GM18499 (cell line): Measurements from ENCODE around the gene CEP85.
"Not testable (repeated sequence)": the region's sequence is repeated elsewhere in the genome, so short reads cannot be mapped to it uniquely, and the experiment has no call there.

Experiments
- ATAC-seq: cut with Tn5 transposase; IDR thresholded peaks from one replicate; pipeline ENCODE4 v1.9.1; 2021; ENCODE audit warnings: moderate number of reproducible peaks; ENCODE audit not compliant: insufficient read depth, unreplicated experiment

Gene CEP85

GRCh38 chr1:26220199-26220912 lies 13.6 kb upstream of the CEP85 start:
- no peak for ATAC-seq

DNA sequence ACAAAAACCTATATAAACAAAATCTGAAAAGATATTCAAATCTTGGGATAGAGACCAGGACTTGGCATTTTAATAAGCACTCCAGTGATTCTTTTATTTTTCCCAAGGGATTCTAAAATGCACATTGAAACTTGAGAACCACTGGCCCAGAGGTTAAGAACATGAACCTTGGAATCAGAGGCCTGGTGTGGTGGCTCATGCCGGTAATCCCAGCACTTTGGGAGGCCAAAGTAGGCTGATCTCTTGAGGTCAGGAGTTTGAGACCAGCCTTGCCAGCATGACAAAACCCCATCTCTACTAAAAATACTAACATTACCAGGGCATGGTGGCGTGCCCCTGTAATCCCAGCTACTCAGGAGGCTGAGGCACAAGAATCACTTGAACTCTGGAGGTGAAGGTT lies 12.9 kb upstream of the CEP85 start:
- no peak for ATAC-seq

- no peak for ATAC-seq
Measured at GRCh38 chr1:26224606-26225005, 9.4 kb upstream of the CEP85 start.

- ATAC-seq = no peak
Measured at GRCh38 chr1:26225033-26225831, 8.8 kb upstream of the CEP85 start.

- ATAC-seq = not testable (repeated sequence)
Measured at GRCh38 chr1:26230682-26231081, 3.3 kb upstream of the CEP85 start.

GRCh38 chr1:26234644-26235370 lies 807 bp downstream of the CEP85 start:
- ATAC-seq = no peak

DNA sequence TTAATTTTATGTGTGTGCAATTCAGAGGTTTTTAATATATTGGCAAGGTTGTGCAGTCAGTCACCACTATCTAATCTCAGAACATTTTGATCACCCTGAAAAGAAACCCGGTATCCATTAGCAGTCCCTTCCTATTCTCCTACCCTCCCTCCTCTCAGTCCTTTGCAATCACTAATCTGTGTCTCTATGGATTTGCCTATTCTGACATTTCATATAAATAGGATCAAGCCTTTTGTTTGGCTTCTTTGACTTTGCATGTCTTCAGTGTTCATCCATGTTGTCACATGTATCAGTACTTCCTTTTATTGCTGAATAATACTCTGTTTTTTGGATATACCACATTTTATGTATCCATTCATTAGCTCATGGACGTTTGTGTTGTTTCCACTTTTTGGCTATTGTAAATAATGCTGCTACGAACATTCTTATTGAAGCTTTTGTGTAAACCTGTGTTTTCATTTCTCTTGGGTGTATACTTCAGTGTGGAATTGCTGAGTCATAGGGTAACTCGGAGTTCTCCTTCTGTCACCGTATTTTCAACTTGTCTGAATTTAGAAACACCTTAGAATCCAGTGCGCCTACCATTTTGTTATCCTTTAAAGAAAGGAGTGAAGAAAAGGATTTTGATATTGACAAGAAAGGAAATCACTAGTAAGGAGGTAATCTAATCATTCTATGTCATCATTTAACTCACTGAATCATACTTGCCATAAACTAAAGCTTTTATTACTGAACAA lies 3.4 kb downstream of the CEP85 start:
- ATAC-seq = no peak

DNA sequence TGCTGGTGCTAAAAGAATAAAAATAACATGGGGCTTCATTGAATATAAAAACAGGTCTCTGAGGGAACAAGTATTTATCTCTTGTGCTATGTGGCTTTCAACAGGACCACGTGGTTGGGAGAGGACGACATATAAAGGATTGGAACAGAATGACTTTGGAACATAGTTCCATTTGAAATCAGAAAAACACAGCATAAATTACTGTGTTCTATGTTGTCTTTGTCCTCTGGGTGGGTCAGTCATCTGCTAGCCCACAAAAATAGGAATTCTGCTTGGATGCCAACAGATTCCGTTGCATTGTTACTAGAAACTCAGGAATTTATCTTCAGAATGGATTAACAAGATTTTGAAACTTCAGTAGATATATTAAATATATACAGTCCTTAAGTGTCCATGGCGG lies 5.9 kb downstream of the CEP85 start:
- ATAC-seq = no peak

- ATAC-seq = no peak
Measured at GRCh38 chr1:26252718-26253117, 18.7 kb downstream of the CEP85 start.

- no peak for ATAC-seq
Measured at GRCh38 chr1:26254404-26254803, 20.4 kb downstream of the CEP85 start.

- no peak for ATAC-seq
Measured at GRCh38 chr1:26257222-26257621, 23.2 kb downstream of the CEP85 start.

DNA sequence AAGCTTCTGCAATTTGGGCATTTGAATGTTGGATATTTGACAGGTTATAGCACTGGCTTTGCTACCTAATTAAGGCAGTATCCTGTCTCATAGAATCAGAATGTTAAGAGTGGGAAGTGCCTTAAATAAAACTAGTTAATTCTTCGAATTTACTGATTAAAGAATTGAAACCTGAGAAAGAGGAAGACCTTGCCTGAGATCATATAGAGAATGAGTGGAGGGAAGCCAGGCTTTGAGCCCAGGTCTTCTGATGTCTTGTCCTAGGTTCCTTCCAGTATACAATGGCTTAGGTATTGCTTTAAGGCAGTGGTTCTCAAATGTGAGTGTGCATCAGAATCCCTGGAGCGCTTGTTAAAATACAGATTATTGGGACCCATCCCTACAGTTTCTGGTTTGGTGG lies 25.0 kb downstream of the CEP85 start:
- no peak for ATAC-seq

DNA sequence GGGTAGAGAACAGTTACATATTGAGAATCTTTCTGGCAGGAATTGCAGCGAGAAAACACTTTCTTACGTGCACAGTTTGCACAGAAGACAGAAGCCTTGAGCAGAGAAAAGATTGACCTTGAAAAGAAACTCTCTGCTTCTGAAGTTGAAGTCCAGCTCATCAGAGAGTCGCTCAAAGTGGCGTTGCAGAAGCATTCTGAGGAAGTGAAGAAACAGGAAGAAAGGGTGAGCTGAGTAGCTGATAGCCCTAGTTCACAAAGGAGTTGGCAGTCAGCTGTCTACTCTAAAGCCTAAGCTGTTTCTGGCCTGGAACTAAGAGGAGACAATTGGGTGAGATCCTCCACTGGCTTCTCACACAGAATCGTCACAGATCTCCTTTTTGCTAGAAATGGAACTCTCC lies 25.6 kb downstream of the CEP85 start:
- ATAC-seq = no peak

DNA sequence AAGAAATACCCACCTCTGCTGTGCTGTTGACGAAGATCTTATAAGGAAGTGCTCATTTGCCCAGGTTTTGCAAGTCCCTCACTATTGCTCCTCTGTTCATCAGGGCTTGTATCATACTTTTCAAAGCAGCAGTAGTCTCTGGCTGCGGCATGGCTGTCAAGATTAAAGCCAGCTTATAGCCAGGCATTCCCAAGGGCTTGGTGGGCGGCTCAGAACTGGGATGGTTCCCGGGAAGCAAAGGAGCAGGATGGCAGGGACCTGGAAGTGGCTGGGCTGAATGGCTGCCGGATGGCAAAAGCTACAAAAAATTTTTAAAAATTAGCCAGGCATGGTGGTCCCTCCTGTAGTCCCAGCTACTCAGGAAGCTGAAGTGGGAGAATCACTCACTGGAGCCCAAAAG lies 29.2 kb downstream of the CEP85 start:
- ATAC-seq = no peak

DNA sequence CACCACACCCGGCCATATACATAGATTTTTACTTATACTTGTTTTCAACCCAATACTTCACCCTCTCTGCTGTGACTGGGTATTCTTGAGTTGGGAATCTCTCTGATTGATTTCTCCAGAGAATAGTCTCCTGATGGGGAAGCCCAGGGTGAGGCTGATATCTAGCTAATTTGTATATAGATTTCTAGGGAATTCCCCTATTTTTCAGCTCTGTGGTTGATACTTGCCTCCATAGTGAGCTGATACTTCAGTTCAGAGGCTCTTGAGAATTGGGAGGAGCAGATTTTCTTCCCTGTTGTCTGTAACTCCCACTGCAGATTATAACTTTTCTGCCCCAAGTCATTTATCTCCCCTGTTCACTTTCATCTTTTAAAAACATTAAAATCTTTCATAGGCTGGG lies 31.4 kb downstream of the CEP85 start:
- no peak for ATAC-seq

DNA sequence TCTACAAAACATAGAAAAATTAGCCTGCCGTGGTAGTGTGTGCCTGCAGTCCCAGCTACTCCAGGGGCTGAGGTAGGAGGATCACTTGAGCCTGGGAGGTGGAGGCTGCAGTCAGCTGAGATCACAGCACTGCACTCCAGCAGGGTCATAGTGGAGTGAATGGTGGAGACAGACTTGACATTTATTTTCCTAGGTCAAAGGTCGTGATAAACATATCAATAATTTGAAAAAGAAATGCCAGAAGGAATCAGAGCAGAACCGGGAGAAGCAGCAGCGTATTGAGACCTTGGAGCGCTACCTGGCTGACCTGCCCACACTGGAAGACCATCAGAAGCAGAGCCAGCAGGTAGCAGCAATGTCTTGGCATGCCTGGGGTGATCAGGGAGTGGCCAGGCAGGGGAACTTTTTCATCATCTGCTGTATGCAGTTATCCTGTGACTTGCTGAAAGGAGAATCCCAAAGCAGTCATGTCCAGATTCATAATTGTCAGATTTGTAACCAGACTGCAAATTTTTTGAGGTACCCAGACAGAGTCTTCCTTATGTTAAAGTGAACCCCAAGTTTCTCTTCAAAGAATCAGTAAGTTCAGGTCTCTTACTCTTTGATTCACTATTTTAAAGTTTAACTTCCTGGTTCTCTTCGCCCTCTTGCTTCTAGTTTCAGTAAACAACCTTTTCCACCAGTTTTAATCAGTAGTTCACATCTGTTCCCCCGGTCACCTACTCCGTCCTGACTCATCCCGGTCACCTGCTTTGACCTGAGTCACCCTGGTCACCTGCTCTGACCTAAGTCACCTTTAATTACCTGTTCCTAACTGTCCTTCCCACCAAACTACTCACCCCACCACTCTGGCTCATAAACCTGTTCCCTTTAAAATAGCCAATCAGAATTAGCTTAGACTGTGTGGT lies 34.5 kb downstream of the CEP85 start:
- ATAC-seq = no peak

DNA sequence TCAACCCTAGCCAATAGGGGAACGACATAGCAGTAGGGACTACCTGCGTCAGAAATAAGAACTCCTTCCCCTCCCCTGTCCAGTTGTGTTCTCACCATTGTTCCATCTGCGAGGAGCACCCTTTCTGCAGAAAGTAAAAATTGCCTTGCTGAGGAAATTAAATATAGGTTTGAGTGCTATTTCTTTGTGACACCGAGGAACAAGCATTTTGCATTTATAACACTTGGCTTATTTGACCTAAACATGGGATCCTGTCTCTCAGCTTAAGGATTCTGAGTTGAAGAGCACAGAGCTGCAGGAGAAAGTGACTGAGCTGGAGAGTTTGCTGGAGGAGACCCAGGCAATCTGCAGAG lies 35.2 kb downstream of the CEP85 start:
- no peak for ATAC-seq

GRCh38 chr1:26274801-26275425 lies 40.9 kb downstream of the CEP85 start:
- no peak for ATAC-seq
